CD4-positive, alpha-beta T cell treated with Interleukin-1 beta for 1 hour (primary cell): ENCODE data around the gene POC1B.
A peak's percentile ranks its signal among the peaks of the same experiment; 100 is the strongest.
"Not testable (repeated sequence)": the region's sequence is repeated elsewhere in the genome, so short reads cannot be mapped to it uniquely, and the experiment has no call there.

Source experiments
- DNase-seq, 2 donors: peaks; one replicate each; pipeline ENCODE4 v3.0.0-alpha.2; 2020 to 2022

POC1B gene

GRCh38 chr12:89459279-89459678, 66.6 kb downstream of the POC1B start:
- DNase-seq = not testable (repeated sequence)

GRCh38 chr12:89456565-89456964, 69.3 kb downstream of the POC1B start:
- no peak for DNase-seq

- DNase-seq = no peak
Measured at GRCh38 chr12:89454080-89454848, 71.6 kb downstream of the POC1B start.

- DNase-seq = no peak
Measured at GRCh38 chr12:89453121-89453978, 72.5 kb downstream of the POC1B start.

- DNase-seq = no peak
Measured at GRCh38 chr12:89451841-89452251, 74.0 kb downstream of the POC1B start.

GRCh38 chr12:89450907-89451306, 74.9 kb downstream of the POC1B start:
- DNase-seq = no peak

- DNase-seq = no peak
Measured at GRCh38 chr12:89448951-89449371, 76.9 kb downstream of the POC1B start.

- DNase-seq = no peak
Measured at GRCh38 chr12:89448526-89448925, 77.3 kb downstream of the POC1B start.

- no peak for DNase-seq
Measured at GRCh38 chr12:89439941-89440340, 85.9 kb downstream of the POC1B start.

GRCh38 chr12:89437231-89437630, 88.6 kb downstream of the POC1B start:
- no peak for DNase-seq

GRCh38 chr12:89436062-89436461, 89.8 kb downstream of the POC1B start:
- no peak for DNase-seq

GRCh38 chr12:89433634-89434033, 92.2 kb downstream of the POC1B start:
- no peak for DNase-seq

- no peak for DNase-seq
Measured at GRCh38 chr12:89432396-89432795, 93.5 kb downstream of the POC1B start.

- no peak for DNase-seq
Measured at GRCh38 chr12:89429528-89429927, 96.3 kb downstream of the POC1B start.

GRCh38 chr12:89427508-89428156, 98.2 kb downstream of the POC1B start:
- DNase-seq = peak; percentile 17 to 21

- DNase-seq = no peak
Measured at GRCh38 chr12:89424846-89425245, 101.0 kb downstream of the POC1B start.

- no peak for DNase-seq
Measured at GRCh38 chr12:89424389-89424788, 101.5 kb downstream of the POC1B start.

- no peak for DNase-seq
Measured at GRCh38 chr12:89421092-89421835, 104.6 kb downstream of the POC1B start.

- no peak for DNase-seq
Measured at GRCh38 chr12:89418228-89418910, 107.5 kb downstream of the POC1B start.

GRCh38 chr12:89417246-89417977, 108.4 kb downstream of the POC1B start:
- no peak for DNase-seq

GRCh38 chr12:89416049-89416792, 109.6 kb downstream of the POC1B start:
- no peak for DNase-seq
